ENCODE results near the gene CDT1.

Gene CDT1

DNA sequence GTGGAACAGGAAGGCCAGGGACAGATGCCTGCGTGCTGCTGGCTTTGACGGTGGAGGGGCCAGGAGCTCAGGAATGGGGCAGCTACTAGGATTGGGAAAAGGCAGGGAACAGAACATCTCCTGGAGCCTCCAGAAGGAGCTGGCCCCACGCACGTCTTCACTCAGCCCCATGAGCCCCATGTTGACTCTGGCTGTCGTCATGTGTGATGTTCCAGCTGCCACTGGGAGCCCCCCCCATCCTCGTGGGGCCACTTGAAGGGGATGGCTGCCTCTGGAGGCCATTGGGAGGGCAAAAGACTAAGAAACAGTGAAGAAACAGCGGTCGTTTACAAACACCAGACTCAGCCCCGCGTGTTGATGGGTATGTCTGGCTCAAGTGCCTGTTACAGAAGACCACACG lies 26.7 kb downstream of the CDT1 start:
- Histone ChIP-seq H3K9me3 (ENCODE audit: control insufficient read depth, low read depth, low read length) (no peaks in the 10 kb centered on the region), H3K4me3 (ENCODE audit: low read length) (no peak overlapping the region), H3K27ac (ENCODE audit: low read length) (no peak overlapping the region), H3K36me3 (ENCODE audit: control insufficient read depth, low read depth, low read length) (no peaks in the 10 kb centered on the region), H3K27me3 (ENCODE audit: control insufficient read depth, insufficient read depth, low read length) (no peaks in the 10 kb centered on the region), H3K4me1 (ENCODE audit: control insufficient read depth, low read depth, low read length) (no peaks in the 10 kb centered on the region), H3K9ac (ENCODE audit: low read length) (no peak overlapping the region)

DNA sequence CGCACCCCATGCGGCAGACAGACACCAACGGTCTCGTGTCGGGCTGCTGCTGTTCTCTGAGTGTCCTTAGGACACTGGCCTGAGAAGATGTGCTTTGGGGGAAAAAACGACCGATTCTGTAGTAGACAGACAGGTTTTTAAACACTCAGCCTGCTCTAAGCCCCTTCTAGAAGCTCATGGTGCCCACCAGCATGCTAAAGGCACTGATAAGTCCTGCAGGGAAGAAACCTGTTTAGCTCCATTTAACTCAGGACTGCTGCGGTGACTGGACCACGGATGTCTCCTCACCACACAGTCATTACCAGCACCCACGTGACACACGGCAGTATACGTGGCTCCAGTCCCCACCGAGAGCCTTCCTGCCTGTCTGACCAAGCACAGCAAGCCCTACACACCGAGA lies 27.2 kb downstream of the CDT1 start:
- no peaks in the 10 kb centered on the region for H3K9me3 ChIP-seq (ENCODE audit: control insufficient read depth, low read depth, low read length)
- no peak overlapping the region for H3K9ac ChIP-seq (ENCODE audit: low read length)
- H3K27ac ChIP-seq (ENCODE audit: low read length) = no peak overlapping the region
- no peaks in the 10 kb centered on the region for H3K27me3 ChIP-seq (ENCODE audit: control insufficient read depth, insufficient read depth, low read length)
- no peak overlapping the region for H3K4me3 ChIP-seq (ENCODE audit: low read length)
- no peaks in the 10 kb centered on the region for H3K36me3 ChIP-seq (ENCODE audit: control insufficient read depth, low read depth, low read length)
- no peaks in the 10 kb centered on the region for H3K4me1 ChIP-seq (ENCODE audit: control insufficient read depth, low read depth, low read length)

DNA sequence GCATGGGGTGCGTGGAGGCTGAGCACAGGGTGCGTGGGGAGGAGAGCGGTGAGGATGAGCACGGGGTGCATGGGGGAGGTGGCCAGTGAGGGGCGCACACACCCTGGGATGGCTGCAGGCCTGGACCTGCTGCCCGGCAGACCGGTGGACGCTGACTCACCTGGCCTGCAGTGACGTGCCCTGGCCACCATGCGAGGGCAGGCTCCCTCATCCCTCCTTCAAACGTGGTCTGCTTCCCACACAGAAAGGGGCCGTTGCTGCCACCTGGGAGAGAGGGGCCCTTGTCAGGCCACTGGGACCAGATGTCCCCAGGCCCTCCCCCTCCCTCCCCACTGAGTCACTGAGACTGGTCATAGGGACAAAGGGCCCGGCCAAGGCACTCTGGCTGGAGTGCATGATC lies 28.2 kb downstream of the CDT1 start:
- Histone ChIP-seq H3K4me1 (ENCODE audit: control insufficient read depth, low read depth, low read length) (no peaks in the 10 kb centered on the region), H3K4me3 (ENCODE audit: low read length) (no peak overlapping the region), H3K36me3 (ENCODE audit: control insufficient read depth, low read depth, low read length) (no peaks in the 10 kb centered on the region), H3K9ac (ENCODE audit: low read length) (no peak overlapping the region), H3K27ac (ENCODE audit: low read length) (no peak overlapping the region), H3K27me3 (ENCODE audit: control insufficient read depth, insufficient read depth, low read length) (no peaks in the 10 kb centered on the region), H3K9me3 (ENCODE audit: control insufficient read depth, low read depth, low read length) (no peaks in the 10 kb centered on the region)

DNA sequence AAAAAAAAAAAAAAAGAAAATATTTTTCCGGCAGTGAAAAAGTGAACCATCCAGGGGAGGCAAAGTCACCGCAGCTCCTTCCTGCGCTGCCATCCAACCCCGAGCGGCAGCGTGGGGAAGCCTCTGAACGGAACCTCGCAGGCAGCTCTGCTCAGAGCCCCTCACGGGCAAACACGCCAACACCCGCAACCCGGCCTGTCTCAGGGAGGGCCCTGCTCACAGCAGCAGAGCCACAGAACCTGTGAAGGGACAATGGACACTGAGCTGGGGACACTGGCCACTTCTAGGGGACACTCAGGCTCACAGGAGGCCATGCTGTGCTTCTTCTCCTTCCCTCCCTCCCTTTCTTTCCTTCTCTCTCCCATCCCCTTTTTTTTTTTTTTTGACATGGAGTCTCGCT lies 29.5 kb downstream of the CDT1 start:
- Histone ChIP-seq H3K27ac (ENCODE audit: low read length) (no peak overlapping the region), H3K4me3 (ENCODE audit: low read length) (no peak overlapping the region), H3K36me3 (ENCODE audit: control insufficient read depth, low read depth, low read length) (no peaks in the 10 kb centered on the region), H3K4me1 (ENCODE audit: control insufficient read depth, low read depth, low read length) (no peaks in the 10 kb centered on the region), H3K9ac (ENCODE audit: low read length) (no peak overlapping the region), H3K9me3 (ENCODE audit: control insufficient read depth, low read depth, low read length) (no peaks in the 10 kb centered on the region), H3K27me3 (ENCODE audit: control insufficient read depth, insufficient read depth, low read length) (no peaks in the 10 kb centered on the region)

DNA sequence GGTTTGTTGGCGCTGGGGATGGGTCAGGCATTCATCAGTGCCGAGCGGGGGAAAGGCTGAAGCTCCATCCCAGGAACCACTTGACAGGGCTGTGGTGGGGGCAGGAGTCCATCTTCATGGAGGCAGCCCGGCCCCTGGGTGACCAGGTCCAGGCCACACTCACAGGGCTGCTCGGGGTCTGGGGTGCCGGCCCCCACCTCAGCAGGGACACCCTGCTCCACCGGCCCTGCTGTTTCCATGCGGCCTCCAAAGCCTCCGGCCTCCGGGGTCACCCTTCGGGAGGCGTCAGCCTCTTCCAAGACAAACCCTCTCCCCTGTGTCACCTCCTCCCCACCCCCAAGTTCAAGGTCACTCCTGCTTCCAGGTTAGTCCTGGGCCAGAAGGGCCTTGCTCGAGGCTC lies 31.1 kb downstream of the CDT1 start:
- H3K36me3 ChIP-seq (ENCODE audit: control insufficient read depth, low read depth, low read length) = no peaks in the 10 kb centered on the region
- no peaks in the 10 kb centered on the region for H3K9me3 ChIP-seq (ENCODE audit: control insufficient read depth, low read depth, low read length)
- no peak overlapping the region for H3K27ac ChIP-seq (ENCODE audit: low read length)
- no peaks in the 10 kb centered on the region for H3K4me1 ChIP-seq (ENCODE audit: control insufficient read depth, low read depth, low read length)
- H3K9ac ChIP-seq (ENCODE audit: low read length) = no peak overlapping the region
- H3K27me3 ChIP-seq (ENCODE audit: control insufficient read depth, insufficient read depth, low read length) = no peaks in the 10 kb centered on the region
- no peak overlapping the region for H3K4me3 ChIP-seq (ENCODE audit: low read length)

DNA sequence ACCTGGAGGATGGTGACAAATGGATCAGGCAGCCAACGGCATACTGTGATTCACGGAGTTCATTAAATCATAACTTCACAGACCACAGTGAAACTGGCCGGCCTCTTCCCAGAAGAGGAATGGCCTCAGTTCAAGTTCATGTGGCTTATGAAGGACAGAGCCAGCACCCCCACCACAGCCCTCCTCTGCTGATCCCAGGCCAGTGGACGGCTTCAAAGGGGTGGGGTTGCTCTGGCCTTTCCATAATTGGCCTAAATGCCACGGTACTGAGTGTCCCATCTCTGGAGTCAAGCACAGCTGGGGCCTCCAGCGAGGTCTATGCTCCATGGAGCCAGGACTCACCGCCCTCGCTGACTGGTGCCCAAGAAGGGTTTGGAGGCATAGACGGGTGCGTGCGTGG lies 31.8 kb downstream of the CDT1 start:
- H3K27me3 ChIP-seq (ENCODE audit: control insufficient read depth, insufficient read depth, low read length) = no peaks in the 10 kb centered on the region
- no peaks in the 10 kb centered on the region for H3K9me3 ChIP-seq (ENCODE audit: control insufficient read depth, low read depth, low read length)
- no peak overlapping the region for H3K9ac ChIP-seq (ENCODE audit: low read length)
- no peaks in the 10 kb centered on the region for H3K36me3 ChIP-seq (ENCODE audit: control insufficient read depth, low read depth, low read length)
- H3K4me3 ChIP-seq (ENCODE audit: low read length) = no peak overlapping the region
- no peak overlapping the region for H3K27ac ChIP-seq (ENCODE audit: low read length)
- H3K4me1 ChIP-seq (ENCODE audit: control insufficient read depth, low read depth, low read length) = no peaks in the 10 kb centered on the region

DNA sequence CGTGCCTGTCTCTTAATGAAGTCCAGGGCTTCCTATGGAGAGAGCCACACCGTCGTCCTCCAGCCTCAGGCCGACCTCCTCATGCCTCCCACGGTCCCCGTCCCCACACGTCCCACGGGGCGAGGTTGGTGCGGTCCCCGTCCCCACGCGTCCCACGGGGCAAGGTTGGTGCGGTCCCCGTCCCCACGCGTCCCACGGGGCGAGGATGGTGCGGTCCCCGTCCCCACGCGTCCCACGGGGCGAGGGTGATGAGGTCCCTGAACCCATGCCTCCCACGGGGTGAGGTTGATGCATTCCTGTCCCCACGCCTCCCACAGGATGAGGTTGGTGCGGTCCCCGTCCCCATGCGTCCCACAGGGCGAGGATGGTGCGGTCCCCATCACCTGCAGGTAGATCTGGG lies 32.2 kb downstream of the CDT1 start:
- Histone ChIP-seq H3K36me3 (ENCODE audit: control insufficient read depth, low read depth, low read length) (no peaks in the 10 kb centered on the region), H3K9ac (ENCODE audit: low read length) (no peak overlapping the region), H3K27ac (ENCODE audit: low read length) (no peak overlapping the region), H3K27me3 (ENCODE audit: control insufficient read depth, insufficient read depth, low read length) (no peaks in the 10 kb centered on the region), H3K9me3 (ENCODE audit: control insufficient read depth, low read depth, low read length) (no peaks in the 10 kb centered on the region), H3K4me1 (ENCODE audit: control insufficient read depth, low read depth, low read length) (no peaks in the 10 kb centered on the region), H3K4me3 (ENCODE audit: low read length) (no peak overlapping the region)

DNA sequence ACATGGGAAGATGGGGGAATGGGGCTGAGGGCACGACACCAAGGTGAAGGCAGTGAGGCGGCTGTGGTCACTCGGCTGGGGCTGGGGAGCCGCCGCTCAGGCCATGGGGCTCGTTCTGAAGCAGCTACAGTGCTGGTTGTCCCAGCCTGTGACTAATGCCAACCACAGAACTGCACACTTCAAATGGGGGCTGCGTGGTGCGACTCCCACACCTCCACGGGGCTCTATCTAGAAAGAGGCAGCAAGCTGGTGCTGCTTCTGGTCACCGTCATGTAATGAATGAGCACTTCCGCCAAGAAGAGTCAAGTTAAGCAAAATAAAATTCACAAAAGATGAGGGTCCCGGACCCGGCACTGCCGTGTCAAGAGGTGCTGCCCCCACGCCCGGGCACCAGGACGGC lies 33.2 kb downstream of the CDT1 start:
- Histone ChIP-seq H3K27ac (ENCODE audit: low read length) (no peak overlapping the region), H3K9ac (ENCODE audit: low read length) (no peak overlapping the region), H3K27me3 (ENCODE audit: control insufficient read depth, insufficient read depth, low read length) (no peaks in the 10 kb centered on the region)

DNA sequence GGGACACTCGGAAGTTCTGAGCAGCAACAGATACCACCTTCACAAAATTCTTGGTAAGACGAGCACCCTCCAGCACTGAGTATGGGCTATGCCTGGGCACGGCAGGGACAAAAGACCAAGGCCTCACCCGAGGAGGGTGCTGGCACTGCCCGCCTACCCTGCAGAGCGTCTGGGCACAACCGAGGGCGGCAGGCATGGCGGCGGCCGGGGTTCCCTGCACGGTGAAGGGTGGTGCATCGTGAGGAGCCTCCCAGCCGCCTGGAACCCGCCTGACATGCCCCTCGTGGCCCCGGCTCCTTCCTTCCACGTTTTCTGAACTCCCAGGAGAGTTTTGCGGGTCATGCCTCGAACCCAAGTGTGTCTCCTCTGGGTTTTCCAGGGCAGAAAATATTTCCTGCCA lies 34.2 kb downstream of the CDT1 start:
- Histone ChIP-seq H3K27me3 (ENCODE audit: control insufficient read depth, insufficient read depth, low read length) (no peaks in the 10 kb centered on the region), H3K36me3 (ENCODE audit: control insufficient read depth, low read depth, low read length) (no peaks in the 10 kb centered on the region), H3K9me3 (ENCODE audit: control insufficient read depth, low read depth, low read length) (no peaks in the 10 kb centered on the region), H3K4me1 (ENCODE audit: control insufficient read depth, low read depth, low read length) (no peaks in the 10 kb centered on the region), H3K27ac (ENCODE audit: low read length) (no peak overlapping the region), H3K4me3 (ENCODE audit: low read length) (no peak overlapping the region), H3K9ac (ENCODE audit: low read length) (no peak overlapping the region)

More for the DNA sequence above, 33.2 kb downstream of the CDT1 start:
- Histone ChIP-seq H3K9me3 (ENCODE audit: control insufficient read depth, low read depth, low read length) (no peaks in the 10 kb centered on the region), H3K4me3 (ENCODE audit: low read length) (no peak overlapping the region), H3K36me3 (ENCODE audit: control insufficient read depth, low read depth, low read length) (no peaks in the 10 kb centered on the region), H3K4me1 (ENCODE audit: control insufficient read depth, low read depth, low read length) (no peaks in the 10 kb centered on the region)

DNA sequence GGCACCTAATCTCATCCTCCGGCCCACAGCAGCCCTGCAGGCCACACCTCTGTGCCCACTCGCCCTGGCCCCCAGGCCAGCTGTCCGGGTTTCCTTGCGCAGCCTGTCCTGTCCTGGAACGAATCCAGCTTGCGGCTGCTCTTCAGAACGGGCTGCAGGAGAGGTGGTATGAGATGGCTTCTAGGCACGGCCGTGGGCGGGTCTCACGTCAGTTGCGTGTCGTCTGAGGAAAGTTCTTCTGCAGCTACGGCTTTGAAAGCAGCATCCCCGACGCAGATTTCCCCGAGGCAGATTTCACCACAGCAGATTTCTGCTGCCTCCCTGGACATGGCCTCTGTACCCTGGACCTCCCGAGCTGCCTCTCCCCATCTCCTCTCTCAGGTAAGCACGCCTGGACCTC lies 35.0 kb downstream of the CDT1 start:
- Histone ChIP-seq H3K36me3 (ENCODE audit: control insufficient read depth, low read depth, low read length) (no peaks in the 10 kb centered on the region), H3K27me3 (ENCODE audit: control insufficient read depth, insufficient read depth, low read length) (no peaks in the 10 kb centered on the region), H3K4me3 (ENCODE audit: low read length) (no peak overlapping the region), H3K4me1 (ENCODE audit: control insufficient read depth, low read depth, low read length) (no peaks in the 10 kb centered on the region), H3K9ac (ENCODE audit: low read length) (no peak overlapping the region), H3K9me3 (ENCODE audit: control insufficient read depth, low read depth, low read length) (no peaks in the 10 kb centered on the region), H3K27ac (ENCODE audit: low read length) (no peak overlapping the region)

DNA sequence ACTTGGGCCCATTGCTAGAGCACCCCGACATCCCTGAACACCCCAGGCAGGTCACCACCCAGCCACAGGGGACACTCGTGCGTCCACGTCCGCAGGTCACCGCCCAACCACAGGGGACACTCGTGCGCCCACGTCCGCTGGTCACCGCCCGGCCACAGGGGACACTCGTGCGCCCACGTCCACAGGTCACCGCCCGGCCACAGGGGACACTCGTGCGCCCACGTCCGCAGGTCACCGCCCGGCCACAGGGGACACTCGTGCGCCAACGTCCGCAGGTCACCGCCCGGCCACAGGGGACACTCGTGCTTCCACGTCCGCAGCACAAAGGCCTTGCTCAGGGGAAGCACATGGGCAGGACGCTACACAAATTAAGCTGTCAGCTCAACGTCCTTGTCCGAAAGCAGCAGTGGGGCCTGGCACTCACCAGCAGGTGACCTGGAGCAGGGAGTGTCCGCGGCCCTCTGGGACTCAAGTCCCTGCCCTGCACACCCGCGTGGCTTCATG lies 35.5 kb downstream of the CDT1 start:
- no peaks in the 10 kb centered on the region for H3K36me3 ChIP-seq (ENCODE audit: control insufficient read depth, low read depth, low read length)
- H3K27me3 ChIP-seq (ENCODE audit: control insufficient read depth, insufficient read depth, low read length) = no peaks in the 10 kb centered on the region
- H3K9me3 ChIP-seq (ENCODE audit: control insufficient read depth, low read depth, low read length) = no peaks in the 10 kb centered on the region
- H3K4me3 ChIP-seq (ENCODE audit: low read length) = no peak overlapping the region
- no peak overlapping the region for H3K9ac ChIP-seq (ENCODE audit: low read length)
- H3K27ac ChIP-seq (ENCODE audit: low read length) = no peak overlapping the region
- no peaks in the 10 kb centered on the region for H3K4me1 ChIP-seq (ENCODE audit: control insufficient read depth, low read depth, low read length)

DNA sequence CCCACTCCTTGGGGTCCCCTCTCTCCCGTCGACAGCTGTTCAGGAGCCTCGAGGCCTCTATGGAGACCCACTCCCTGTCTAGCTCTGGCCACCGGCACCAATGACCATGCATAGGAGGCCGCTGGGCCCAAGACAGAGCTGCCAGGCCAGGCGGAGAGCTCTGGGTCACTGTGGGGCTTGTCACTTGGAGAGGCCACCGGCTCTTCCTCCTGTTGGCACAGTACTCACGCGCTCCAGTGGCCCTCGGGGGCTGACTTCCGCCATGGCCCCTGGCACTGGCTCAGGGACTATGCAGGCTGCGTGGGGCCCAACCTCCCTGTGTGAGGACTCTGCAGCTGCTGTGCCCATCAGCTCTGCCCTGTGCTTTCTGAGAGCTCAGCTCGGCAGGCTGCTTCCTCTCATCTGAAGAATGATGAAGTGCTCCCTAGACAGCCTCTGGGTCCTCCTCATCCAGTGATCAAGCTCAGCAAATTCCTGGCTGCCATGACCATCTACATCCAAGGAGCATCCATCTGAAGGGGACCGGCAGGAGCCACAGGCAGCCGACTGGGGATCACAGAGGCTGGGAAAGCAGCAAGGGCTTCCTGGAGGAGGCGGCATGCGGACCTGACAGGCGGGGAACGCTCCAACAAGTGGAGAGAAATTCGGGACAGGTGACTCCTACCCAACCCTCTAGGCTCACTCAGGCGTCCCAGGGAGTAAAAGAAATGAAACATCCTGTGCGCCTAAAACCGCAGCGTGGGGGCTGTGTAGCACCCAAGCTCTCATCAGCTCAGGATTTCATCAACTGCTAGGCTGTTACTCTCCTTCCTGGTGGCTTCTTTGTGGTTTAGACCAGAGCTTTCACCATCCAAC lies 36.4 kb downstream of the CDT1 start:
- Histone ChIP-seq H3K9ac (ENCODE audit: low read length) (no peak overlapping the region), H3K36me3 (ENCODE audit: control insufficient read depth, low read depth, low read length) (no peaks in the 10 kb centered on the region), H3K4me3 (ENCODE audit: low read length) (no peak overlapping the region), H3K9me3 (ENCODE audit: control insufficient read depth, low read depth, low read length) (no peaks in the 10 kb centered on the region), H3K27me3 (ENCODE audit: control insufficient read depth, insufficient read depth, low read length) (no peaks in the 10 kb centered on the region), H3K27ac (ENCODE audit: low read length) (no peak overlapping the region), H3K4me1 (ENCODE audit: control insufficient read depth, low read depth, low read length) (no peaks in the 10 kb centered on the region)

All from iPS-18a (cell line).